ENCODE measurements around the gene AGAP3. TPM values are rescaled to one million over a fixed set of nuclear protein-coding genes. Genes with fewer than 3 reads are reported as not detected.

AGAP3 gene
- total RNA-seq, 2 donors from 2014 or later: 26.9 to 28.4 TPM

DNA sequence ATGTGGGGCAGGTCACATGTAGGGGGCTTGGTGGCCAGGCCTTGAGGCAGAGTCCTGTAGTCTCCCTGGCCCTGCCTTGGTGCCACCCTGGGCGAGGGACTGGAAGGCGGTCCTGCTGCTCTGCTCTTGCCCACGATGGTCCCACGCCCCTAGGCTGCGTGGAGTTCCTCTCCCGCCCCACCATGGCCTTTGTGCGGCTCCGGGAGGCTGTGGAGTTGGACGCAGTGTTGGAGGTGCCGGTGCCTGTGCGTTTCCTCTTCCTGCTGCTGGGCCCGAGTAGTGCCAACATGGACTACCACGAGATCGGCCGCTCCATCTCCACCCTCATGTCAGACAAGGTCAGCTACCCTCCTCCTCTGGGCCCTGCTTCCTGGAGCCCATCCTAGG, 15.7 kb upstream of the AGAP3 start:
- Mint-ChIP-seq H3K4me3 (no peak overlapping the region), H3K4me1 (ENCODE audit: low read depth) (no peaks in the 10 kb centered on the region), H3K27me3 (ENCODE audit: low read depth) (no peaks in the 10 kb centered on the region), H3K27ac (no peak overlapping the region), H3K9me3 (no peaks in the 10 kb centered on the region), H3K36me3 (ENCODE audit: insufficient read depth in 2 of 2) (peaks cover 0 to 1% of the 10 kb centered on the region in 2 donors)
- ATAC-seq (replicated peaks in 1 of 2): no peak
- no peak for DNase-seq

DNA sequence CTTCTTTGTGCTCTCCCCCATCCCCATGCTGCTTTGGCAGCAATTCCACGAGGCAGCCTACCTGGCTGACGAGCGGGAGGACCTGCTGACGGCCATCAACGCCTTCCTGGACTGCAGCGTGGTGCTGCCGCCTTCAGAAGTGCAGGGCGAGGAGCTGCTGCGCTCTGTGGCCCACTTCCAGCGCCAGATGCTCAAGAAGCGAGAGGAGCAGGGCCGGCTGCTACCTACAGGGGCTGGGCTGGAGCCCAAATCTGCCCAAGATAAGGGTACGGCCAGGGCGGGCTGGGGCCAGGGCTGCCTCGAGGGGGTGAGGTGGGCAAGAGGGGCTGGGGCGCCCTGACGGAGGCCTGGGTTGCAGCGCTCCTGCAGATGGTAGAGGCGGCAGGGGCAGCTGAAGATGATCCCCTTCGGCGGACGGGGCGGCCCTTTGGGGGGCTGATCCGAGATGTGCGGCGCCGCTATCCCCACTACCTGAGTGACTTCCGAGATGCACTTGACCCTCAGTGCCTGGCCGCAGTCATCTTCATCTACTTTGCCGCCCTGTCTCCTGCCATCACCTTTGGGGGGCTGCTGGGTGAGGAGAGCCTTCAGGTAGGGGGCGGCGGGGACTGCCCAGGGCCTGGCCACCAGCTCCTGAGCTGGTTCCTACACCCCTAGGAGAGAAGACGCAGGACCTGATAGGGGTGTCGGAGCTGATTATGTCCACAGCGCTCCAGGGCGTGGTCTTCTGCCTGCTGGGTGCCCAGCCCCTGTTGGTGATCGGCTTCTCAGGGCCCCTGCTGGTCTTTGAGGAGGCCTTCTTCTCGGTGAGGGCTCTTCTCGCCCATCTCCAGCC, 15.0 kb upstream of the AGAP3 start:
- Mint-ChIP-seq H3K9me3 (no peaks in the 10 kb centered on the region), H3K4me3 (no peak overlapping the region), H3K27ac (no peak overlapping the region), H3K36me3 (ENCODE audit: insufficient read depth in 2 of 2) (peaks cover 0 to 1% of the 10 kb centered on the region in 2 donors), H3K27me3 (ENCODE audit: low read depth) (no peaks in the 10 kb centered on the region), H3K4me1 (ENCODE audit: low read depth) (no peaks in the 10 kb centered on the region)
- DNase-seq: no peak
- ATAC-seq (replicated peaks in 1 of 2): no peak

DNA sequence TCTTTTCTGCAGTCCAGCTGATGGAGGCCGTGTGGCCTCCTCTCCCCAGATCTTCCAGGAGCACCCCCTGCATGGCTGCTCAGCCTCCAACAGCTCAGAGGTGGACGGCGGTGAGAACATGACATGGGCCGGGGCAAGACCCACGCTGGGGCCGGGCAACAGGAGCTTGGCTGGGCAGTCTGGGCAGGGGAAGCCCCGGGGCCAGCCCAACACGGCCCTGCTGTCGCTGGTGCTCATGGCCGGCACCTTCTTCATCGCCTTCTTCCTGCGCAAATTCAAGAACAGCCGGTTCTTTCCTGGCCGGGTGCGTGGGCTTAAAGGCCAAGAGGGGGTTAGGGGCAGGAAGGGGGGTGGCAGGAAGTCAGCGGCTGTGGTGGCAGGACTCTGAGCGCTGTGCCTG, 12.3 kb upstream of the AGAP3 start:
- Mint-ChIP-seq H3K27ac (no peak overlapping the region), H3K27me3 (ENCODE audit: low read depth) (no peaks in the 10 kb centered on the region), H3K36me3 (ENCODE audit: insufficient read depth in 2 of 2) (peaks cover 0 to 5% of the 10 kb centered on the region in 2 donors), H3K9me3 (no peaks in the 10 kb centered on the region), H3K4me3 (no peak overlapping the region), H3K4me1 (ENCODE audit: low read depth) (peaks cover 5% of the 10 kb centered on the region)
- DNase-seq (no peak), ATAC-seq (replicated peaks in 1 of 2) (no peak)

DNA sequence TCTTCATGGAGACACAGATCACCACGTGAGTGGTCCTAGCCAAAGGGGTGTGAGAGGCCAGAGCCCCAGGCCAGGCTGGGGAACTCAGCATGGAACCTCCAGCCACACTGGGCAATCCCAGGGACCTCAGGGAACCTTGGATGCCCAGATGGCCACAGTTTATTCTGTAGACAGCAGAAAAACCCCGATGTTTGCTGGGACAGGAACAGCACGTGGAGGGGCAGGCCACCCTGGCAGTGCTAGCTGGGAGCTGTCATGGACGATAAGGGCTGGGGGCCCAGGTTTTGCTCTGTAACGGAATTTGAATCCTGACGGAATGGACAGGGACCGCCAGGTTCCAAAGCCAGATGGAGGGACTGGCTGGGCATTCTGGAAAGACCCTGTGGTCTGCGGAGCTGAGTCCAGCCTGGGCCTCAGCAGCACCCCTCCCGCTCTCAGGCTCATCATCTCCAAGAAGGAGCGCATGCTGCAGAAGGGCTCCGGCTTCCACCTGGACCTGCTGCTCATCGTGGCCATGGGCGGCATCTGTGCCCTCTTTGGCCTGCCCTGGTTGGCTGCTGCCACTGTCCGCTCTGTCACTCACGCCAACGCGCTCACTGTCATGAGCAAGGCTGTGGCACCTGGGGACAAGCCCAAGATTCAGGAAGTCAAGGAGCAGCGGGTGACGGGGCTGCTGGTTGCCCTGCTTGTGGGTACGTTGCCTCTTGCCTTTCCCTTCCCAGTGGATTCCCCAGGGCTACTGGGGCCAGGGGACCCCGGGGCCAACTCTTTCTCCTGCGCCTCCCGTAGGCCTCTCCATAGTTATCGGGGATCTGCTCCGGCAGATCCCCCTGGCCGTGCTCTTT, 11.2 kb upstream of the AGAP3 start:
- peaks cover 10% of the 10 kb centered on the region for H3K4me1 Mint-ChIP-seq (ENCODE audit: low read depth)
- H3K9me3 Mint-ChIP-seq: no peaks in the 10 kb centered on the region
- H3K27me3 Mint-ChIP-seq (ENCODE audit: low read depth): no peaks in the 10 kb centered on the region
- H3K4me3 Mint-ChIP-seq: no peak overlapping the region
- H3K36me3 Mint-ChIP-seq (ENCODE audit: insufficient read depth in 2 of 2): peaks cover 0 to 4% of the 10 kb centered on the region in 2 donors
- ATAC-seq (replicated peaks in 1 of 2) (no peak), DNase-seq (no peak)
- no peak overlapping the region for H3K27ac Mint-ChIP-seq

DNA sequence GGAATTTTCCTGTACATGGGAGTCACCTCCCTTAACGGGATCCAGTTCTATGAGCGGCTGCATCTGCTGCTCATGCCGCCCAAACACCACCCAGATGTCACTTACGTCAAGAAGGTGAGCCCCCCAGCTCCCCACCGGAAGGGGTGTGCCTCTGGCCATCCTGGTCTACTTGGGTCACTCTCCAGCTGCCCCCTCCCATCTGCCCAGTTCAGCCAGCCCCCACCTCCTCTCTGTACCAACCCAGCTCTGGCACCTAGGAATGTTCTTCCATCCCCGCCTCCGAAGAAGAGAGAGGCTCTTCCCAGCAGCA, 10.7 kb upstream of the AGAP3 start:
- ATAC-seq (replicated peaks in 1 of 2) (no peak), DNase-seq (no peak)
- Mint-ChIP-seq H3K36me3 (ENCODE audit: insufficient read depth in 2 of 2) (peaks cover 0 to 4% of the 10 kb centered on the region in 2 donors), H3K4me1 (ENCODE audit: low read depth) (peaks cover 10% of the 10 kb centered on the region), H3K27me3 (ENCODE audit: low read depth) (no peaks in the 10 kb centered on the region), H3K4me3 (no peak overlapping the region), H3K9me3 (no peaks in the 10 kb centered on the region), H3K27ac (no peak overlapping the region)

DNA sequence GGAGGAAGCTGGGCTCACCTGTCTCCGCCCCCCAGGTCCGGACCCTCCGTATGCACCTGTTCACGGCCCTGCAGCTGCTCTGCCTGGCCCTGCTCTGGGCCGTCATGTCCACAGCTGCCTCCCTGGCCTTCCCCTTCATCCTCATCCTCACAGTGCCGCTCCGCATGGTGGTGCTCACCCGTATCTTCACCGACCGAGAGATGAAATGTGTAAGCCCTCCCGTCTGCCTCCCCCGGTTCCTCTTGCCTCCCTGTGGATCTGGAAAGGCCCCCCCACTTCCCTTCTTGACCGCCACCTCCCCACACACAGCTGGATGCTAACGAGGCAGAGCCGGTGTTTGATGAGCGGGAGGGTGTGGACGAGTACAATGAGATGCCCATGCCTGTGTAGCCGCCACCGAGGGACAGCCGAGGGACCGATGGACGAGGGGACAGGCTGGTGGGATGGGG, 10.3 kb upstream of the AGAP3 start:
- Mint-ChIP-seq H3K4me3 (no peak overlapping the region), H3K36me3 (ENCODE audit: insufficient read depth in 2 of 2) (peaks cover 0 to 4% of the 10 kb centered on the region in 2 donors), H3K27me3 (ENCODE audit: low read depth) (no peaks in the 10 kb centered on the region), H3K4me1 (ENCODE audit: low read depth) (peaks cover 10% of the 10 kb centered on the region), H3K9me3 (no peaks in the 10 kb centered on the region), H3K27ac (no peak overlapping the region)
- no peak for ATAC-seq (replicated peaks in 1 of 2)
- no peak for DNase-seq

DNA sequence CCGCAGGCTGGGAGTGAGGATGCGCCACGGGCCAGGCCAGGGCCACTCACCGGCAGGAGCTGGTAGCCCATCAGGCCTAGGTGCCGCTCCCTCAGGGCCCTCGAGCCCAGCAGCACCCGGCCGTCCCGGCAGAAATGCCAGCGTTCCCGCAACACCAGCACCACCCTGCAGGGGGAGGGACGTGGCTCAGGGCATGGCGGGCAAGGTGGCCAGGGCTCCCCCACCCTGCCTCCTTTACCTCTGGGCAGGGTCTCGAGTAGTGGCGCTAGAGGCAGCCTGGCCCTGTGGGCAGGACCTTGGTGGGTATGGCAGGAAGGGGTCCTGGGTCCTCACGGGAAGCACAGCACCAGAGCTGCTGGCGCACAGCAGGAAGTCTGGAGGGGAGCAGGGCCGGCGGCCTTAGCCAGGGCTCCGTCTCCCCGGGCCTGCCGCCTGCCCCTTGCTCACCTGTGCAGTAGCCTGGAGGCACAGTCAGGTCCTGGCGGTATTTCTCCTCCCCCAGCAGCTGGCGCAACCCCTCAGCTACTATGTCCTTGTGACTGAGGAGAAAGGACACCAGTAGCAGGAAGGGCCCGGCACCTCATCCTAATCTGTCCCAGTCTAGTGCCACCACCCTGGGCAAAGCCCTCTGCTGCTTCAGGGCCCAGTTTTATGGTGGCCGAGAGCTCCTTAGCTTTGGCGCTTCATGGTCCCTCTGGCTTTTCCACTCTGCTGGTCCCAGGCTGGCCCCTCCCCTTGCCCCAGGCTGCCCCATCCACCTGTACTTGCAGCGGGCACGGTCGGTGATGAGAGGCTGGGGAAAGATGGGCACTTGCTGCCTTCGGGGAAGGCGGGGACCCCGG, 9.2 kb upstream of the AGAP3 start:
- no peak overlapping the region for H3K4me3 Mint-ChIP-seq
- H3K4me1 Mint-ChIP-seq (ENCODE audit: low read depth): peaks cover 17% of the 10 kb centered on the region
- no peak overlapping the region for H3K27ac Mint-ChIP-seq
- H3K9me3 Mint-ChIP-seq: no peaks in the 10 kb centered on the region
- no peak for ATAC-seq (replicated peaks in 1 of 2)
- peaks cover 0 to 4% of the 10 kb centered on the region in 2 donors for H3K36me3 Mint-ChIP-seq (ENCODE audit: insufficient read depth in 2 of 2)
- no peak for DNase-seq
- no peaks in the 10 kb centered on the region for H3K27me3 Mint-ChIP-seq (ENCODE audit: low read depth)

DNA sequence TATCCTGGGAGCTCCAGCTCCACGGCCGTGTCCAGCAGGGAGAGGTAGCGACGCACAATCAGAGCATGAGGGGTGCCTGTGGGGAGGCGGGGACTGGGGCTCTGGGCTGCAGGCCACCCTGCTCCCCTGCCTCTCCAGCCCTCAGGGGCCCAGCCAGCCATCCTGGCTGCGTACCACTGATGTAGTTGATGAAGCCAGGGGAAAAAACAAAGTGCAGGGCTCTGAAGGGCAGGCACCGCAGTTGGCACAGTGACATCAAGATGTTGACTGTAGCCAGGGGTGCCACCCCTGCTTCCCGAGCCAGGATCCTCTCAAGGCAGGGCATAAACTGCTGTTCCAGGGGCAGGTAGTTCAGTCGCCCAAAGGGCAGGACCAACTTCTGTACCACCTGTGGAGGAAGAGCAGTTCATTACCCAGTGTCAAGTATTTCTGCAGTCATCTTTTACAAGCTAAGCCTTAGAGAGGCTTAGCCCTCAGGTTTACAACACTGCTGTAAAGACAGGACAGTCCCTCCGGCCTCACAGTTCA, 8.5 kb upstream of the AGAP3 start:
- no peaks in the 10 kb centered on the region for H3K9me3 Mint-ChIP-seq
- peaks cover 0 to 4% of the 10 kb centered on the region in 2 donors for H3K36me3 Mint-ChIP-seq (ENCODE audit: insufficient read depth in 2 of 2)
- ATAC-seq (replicated peaks in 1 of 2) (no peak), DNase-seq (no peak)
- peak overlapping the region; percentile 23 to 59 for H3K4me3 Mint-ChIP-seq
- no peak overlapping the region for H3K27ac Mint-ChIP-seq
- H3K27me3 Mint-ChIP-seq (ENCODE audit: low read depth): no peaks in the 10 kb centered on the region
- H3K4me1 Mint-ChIP-seq (ENCODE audit: low read depth): peaks cover 24% of the 10 kb centered on the region

DNA sequence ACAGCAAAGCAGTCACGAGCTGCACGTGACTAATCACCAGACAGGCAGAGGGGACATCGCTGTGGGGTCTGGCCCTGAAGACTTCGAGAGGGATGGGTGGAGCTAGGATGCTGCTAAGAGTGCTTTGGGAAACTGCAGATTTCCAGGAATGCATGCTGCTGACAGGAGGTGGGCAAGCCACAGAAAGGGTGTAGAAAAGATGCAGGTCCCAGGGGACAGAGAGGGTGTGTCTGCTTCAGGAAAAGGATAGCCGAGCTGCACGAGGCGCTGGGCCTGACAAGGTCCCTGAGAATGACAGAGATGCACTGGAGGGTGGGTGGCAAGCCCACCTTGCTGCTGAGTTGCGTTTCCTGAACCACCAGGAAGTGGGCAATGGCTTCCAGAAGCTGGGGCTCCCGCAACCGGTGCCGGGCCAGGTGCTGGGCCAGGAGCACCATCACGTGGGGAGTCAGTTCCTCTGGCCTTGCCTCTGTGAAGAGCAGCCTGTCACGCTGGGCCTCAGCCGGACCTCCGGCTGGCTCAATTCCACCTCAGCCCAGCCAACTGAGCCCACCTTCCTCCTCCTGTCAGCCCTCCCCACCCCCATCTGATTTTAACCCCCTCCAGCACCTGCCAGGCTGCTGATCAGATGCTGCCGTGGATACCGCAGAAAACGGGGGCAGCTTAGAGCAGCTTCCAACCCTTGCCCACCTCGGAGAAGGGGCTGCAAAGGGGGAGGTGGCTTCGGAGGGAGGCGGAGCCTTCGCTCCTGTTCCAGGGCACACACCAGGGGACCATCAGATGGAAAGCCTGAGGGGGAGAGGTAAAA, 7.8 kb upstream of the AGAP3 start:
- no peak for DNase-seq

DNA sequence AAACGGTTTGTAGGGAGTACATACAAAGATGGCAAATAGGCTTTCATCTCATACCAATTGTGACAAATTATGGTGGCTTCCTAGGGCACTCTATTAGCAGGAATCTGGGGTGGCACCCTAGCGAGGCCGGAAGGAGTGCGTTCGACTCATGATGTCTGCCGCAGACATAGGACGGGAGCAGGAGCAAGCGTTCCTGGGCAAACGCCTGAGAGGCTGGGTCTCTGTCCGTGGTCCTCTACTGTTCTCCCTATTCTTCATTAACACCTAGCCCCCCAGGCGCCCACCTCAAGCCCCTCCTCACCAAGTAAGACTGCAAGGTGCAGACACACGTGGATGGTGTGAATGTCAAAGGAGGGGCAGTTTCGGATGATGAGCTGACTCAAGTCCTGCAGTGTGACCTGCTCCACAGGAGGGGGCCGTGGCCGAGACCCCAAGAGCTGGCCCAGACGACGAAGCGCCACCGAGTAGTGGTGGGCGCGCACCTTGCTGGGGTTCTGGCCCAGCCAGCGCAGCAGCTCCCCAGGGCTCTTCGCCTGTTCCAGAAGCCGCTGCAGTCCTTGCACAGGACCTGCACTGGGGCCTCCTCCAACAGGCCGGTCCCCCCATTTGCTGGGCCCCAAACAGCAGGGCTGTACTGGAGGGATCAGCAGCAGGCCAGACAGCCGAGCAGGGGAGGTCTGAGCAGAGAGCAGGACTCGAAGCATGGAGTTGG, 6.9 kb upstream of the AGAP3 start:
- ATAC-seq (replicated peaks in 1 of 2) (no peak), DNase-seq (no peak)
- H3K9me3 Mint-ChIP-seq: no peaks in the 10 kb centered on the region
- H3K4me3 Mint-ChIP-seq: peak overlapping the region; percentile 85 to 91
- H3K4me1 Mint-ChIP-seq (ENCODE audit: low read depth): peaks cover 27% of the 10 kb centered on the region
- peaks cover 0 to 4% of the 10 kb centered on the region in 2 donors for H3K36me3 Mint-ChIP-seq (ENCODE audit: insufficient read depth in 2 of 2)
- H3K27ac Mint-ChIP-seq: peak overlapping the region; percentile 42
- H3K27me3 Mint-ChIP-seq (ENCODE audit: low read depth): no peaks in the 10 kb centered on the region

More for the DNA sequence above, 7.8 kb upstream of the AGAP3 start:
- peaks cover 0 to 4% of the 10 kb centered on the region in 2 donors for H3K36me3 Mint-ChIP-seq (ENCODE audit: insufficient read depth in 2 of 2)
- H3K27me3 Mint-ChIP-seq (ENCODE audit: low read depth): no peaks in the 10 kb centered on the region
- H3K27ac Mint-ChIP-seq: peak overlapping the region; percentile 46
- H3K4me3 Mint-ChIP-seq: peak overlapping the region; percentile 85 to 91
- no peaks in the 10 kb centered on the region for H3K9me3 Mint-ChIP-seq
- no peak for ATAC-seq (replicated peaks in 1 of 2)
- peaks cover 27% of the 10 kb centered on the region for H3K4me1 Mint-ChIP-seq (ENCODE audit: low read depth)

DNA sequence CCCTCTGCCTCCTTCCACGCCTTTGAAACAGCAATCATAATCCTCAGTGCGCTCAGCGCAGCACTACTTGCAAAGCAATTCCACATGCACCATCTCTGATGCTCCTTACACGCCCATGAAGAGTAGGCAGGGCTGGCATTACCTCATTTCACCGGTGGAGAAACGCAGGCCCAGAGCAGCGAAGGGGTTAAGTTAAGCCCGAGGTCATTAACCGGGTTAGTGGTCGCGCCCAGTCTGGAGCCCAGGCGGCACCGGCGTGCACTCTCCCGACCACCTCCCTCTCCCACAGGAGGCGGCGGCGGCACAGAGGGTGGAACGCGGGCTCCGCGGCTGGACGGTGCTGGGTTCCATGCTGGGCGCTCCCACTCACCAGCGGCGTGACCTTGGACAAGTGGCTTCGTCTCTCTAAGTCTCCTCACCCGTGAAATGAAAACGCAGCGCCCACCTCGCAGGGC, 6.2 kb upstream of the AGAP3 start:
- H3K9me3 Mint-ChIP-seq: no peaks in the 10 kb centered on the region
- H3K27me3 Mint-ChIP-seq (ENCODE audit: low read depth): peaks cover 7% of the 10 kb centered on the region
- H3K4me3 Mint-ChIP-seq: peak overlapping the region; percentile 85 to 91
- peak overlapping the region; percentile 42 for H3K27ac Mint-ChIP-seq
- peaks cover 29% of the 10 kb centered on the region for H3K4me1 Mint-ChIP-seq (ENCODE audit: low read depth)
- ATAC-seq (replicated peaks in 1 of 2) (peak; percentile 2 to 6), DNase-seq (peak in 1 of 2 donors; percentile 31)
- H3K36me3 Mint-ChIP-seq (ENCODE audit: insufficient read depth in 2 of 2): peaks cover under 1 to 4% of the 10 kb centered on the region in 2 donors
